Hepatocyte (in vitro differentiated cells): ENCODE data around the gene NEUROG1. TPM values are rescaled to one million over a fixed set of nuclear protein-coding genes. Genes with fewer than 3 reads are reported as not detected.

Experiments used
- DNase-seq: peaks from one replicate; pipeline ENCODE4 v3.0.0-alpha.2; 2016; ENCODE audit warnings: low spot score
- H2AFZ ChIP-seq: fragments of 200-600 bp; sonication (generic); 2 replicates; pipeline ENCODE4 v1.6.0; 2016; ENCODE audit warnings: antibody characterized with exemption, mild to moderate bottlenecking
- H3K27ac ChIP-seq: fragments of 200-600 bp; sonication (generic); 2 replicates; pipeline ENCODE4 v1.5.1; 2016; ENCODE audit warnings: mild to moderate bottlenecking
- H3K27me3 ChIP-seq: fragments of 200-600 bp; sonication (generic); 2 replicates; pipeline ENCODE4 v1.6.1; 2016
- H3K36me3 ChIP-seq: fragments of 200-600 bp; sonication (generic); replicated peaks from 2 replicates; pipeline ENCODE4 v1.5.1; 2016; ENCODE audit warnings: low read depth; ENCODE audit not compliant: insufficient read depth
- H3K4me1 ChIP-seq: fragments of 200-600 bp; sonication (generic); 2 replicates; pipeline ENCODE4 v1.5.1; 2016; ENCODE audit warnings: mild to moderate bottlenecking, moderate library complexity; ENCODE audit not compliant: insufficient read depth
- H3K4me2 ChIP-seq: fragments of 200-600 bp; sonication (generic); 2 replicates; pipeline ENCODE4 v1.6.0; 2016
- H3K4me3 ChIP-seq: fragments of 200-600 bp; sonication (generic); 2 replicates; pipeline ENCODE4 v1.5.1; 2016; ENCODE audit warnings: mild to moderate bottlenecking
- H3K79me2 ChIP-seq: fragments of 200-600 bp; sonication (generic); 2 replicates; pipeline ENCODE4 v1.6.0; 2017; ENCODE audit warnings: mild to moderate bottlenecking
- H3K9me2 ChIP-seq: fragments of 200-600 bp; sonication (generic); replicated peaks from 2 replicates; pipeline ENCODE4 v1.6.0; 2017; ENCODE audit warnings: mild to moderate bottlenecking; ENCODE audit not compliant: insufficient read depth
- H3K9me3 ChIP-seq: fragments of 200-600 bp; sonication (generic); 2 replicates; pipeline ENCODE4 v1.5.1; 2016; ENCODE audit warnings: low read depth, mild to moderate bottlenecking
- H4K20me1 ChIP-seq: fragments of 200-600 bp; sonication (generic); 2 replicates; pipeline ENCODE4 v1.6.0; 2016; ENCODE audit warnings: mild to moderate bottlenecking; ENCODE audit not compliant: insufficient read depth, poor library complexity, severe bottlenecking
- EZH2 ChIP-seq: fragments of 200-600 bp; sonication (generic); IDR thresholded peaks from 2 replicates; pipeline ENCODE4 v1.6.1; 2016; ENCODE audit warnings: antibody characterized with exemption, mild to moderate bottlenecking, borderline replicate concordance
- EZH2phosphoT487 ChIP-seq: fragments of 200-600 bp; sonication (generic); IDR thresholded peaks from one replicate; pipeline ENCODE4 v1.6.1; 2018; ENCODE audit warnings: antibody characterized with exemption, mild to moderate bottlenecking, low read depth, moderate library complexity; ENCODE audit not compliant: unreplicated experiment, severe bottlenecking
- WGBS: methylation state at CpG from one replicate; pipeline ENCODE4 v1.1.6; 2016; ENCODE audit warnings: low lambda C conversion rate; ENCODE audit errors: missing lambda C conversion rate; 5-methylcytosine and 5-hydroxymethylcytosine counted together
- polyA plus RNA-seq: library from polyadenylated mRNA; unstranded; fragments of >200 nt; fragmentation: Nextera tagmentation; extraction: Ambion mirVana; gene quantifications from 2 replicates; pipeline ENCODE4 v1.2.1, GENCODE V29; 2016
- total RNA-seq: library from RNA; depleted of rRNA; stranded (reverse); fragments of >200 nt; gene quantifications from 2 replicates; pipeline ENCODE4 v1.2.3, GENCODE V29; 2014
- TF ChIP-seq, protein P1 (sequence below): fragments of 200-600 bp; sonication (generic); IDR thresholded peaks from 2 replicates; pipeline ENCODE4 v1.5.1; 2016; ENCODE audit warnings: antibody characterized with exemption, mild to moderate bottlenecking; ENCODE audit not compliant: poor library complexity

Gene NEUROG1
- total and polyA plus RNA-seq, 2 experiments from 2014 or later = not detected

DNA sequence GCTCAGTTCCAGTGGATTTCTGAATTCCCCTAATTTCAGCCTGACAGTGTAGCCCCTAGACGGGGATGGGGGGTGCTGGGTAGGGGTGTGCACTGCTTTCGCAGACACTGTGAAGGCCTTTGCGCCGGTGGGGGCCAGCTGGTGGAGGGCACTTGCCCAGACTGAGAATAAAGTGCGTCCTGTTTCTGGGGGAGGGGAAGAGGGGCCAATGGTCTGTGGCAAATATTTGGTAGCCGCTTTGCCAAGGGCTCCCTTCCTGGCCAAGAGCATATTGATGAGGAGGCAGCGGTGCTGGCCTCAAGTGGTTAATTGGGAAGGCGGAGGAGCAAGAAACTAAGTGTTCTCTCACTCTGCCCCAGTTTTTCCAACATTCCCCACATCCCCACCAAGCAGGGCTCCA lies 41.7 kb upstream of the NEUROG1 start:
- no peaks in the 10 kb centered on the region for H4K20me1 ChIP-seq
- peak overlapping the region; percentile 92 for H3K4me2 ChIP-seq
- H3K9me2 ChIP-seq = no peaks in the 10 kb centered on the region
- H3K4me1 ChIP-seq = peaks cover 4% of the 10 kb centered on the region
- 71% methylated on average over 8 of the region's 8 CpGs for WGBS
- no peaks in the 10 kb centered on the region for H3K9me3 ChIP-seq
- no peaks in the 10 kb centered on the region for H3K36me3 ChIP-seq
- H3K27ac ChIP-seq = peak overlapping the region; percentile 7
- H3K79me2 ChIP-seq = no peaks in the 10 kb centered on the region
- TF ChIP-seq, protein P1, sequence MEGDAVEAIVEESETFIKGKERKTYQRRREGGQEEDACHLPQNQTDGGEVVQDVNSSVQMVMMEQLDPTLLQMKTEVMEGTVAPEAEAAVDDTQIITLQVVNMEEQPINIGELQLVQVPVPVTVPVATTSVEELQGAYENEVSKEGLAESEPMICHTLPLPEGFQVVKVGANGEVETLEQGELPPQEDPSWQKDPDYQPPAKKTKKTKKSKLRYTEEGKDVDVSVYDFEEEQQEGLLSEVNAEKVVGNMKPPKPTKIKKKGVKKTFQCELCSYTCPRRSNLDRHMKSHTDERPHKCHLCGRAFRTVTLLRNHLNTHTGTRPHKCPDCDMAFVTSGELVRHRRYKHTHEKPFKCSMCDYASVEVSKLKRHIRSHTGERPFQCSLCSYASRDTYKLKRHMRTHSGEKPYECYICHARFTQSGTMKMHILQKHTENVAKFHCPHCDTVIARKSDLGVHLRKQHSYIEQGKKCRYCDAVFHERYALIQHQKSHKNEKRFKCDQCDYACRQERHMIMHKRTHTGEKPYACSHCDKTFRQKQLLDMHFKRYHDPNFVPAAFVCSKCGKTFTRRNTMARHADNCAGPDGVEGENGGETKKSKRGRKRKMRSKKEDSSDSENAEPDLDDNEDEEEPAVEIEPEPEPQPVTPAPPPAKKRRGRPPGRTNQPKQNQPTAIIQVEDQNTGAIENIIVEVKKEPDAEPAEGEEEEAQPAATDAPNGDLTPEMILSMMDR = no peak
- TF ChIP-seq EZH2phosphoT487 (no peak), EZH2 (no peak)
- H2AFZ ChIP-seq = no peak overlapping the region
- H3K4me3 ChIP-seq = no peak overlapping the region
- DNase-seq = no peak
- peaks cover 58% of the 10 kb centered on the region for H3K27me3 ChIP-seq

DNA sequence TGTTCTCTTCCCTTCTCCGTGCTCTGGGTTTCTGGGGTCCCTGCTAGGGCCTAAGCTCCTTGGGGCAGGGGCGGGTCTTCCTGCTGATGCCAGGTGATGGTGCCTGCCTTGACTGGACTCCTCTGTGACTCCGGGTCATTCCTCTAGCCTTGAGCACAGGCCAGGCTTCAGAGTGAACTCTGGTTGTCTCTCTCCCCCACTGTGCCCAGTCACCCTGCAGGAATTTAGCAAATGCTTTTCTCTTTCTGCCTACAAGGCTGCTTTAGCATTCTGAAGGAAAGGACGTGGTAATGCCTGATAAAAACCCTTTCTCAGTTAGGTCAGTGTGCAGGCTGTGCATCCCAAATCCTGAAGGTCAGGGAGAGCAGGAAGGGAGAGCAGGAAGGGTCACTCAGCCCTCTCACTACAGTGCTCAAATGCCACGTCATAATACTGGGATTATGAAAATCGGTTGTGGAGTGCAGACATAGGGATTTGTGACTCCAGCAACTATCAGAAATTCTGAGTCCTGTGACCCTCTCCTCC lies 40.4 kb upstream of the NEUROG1 start:
- Histone ChIP-seq H3K27ac (no peak overlapping the region), H3K4me2 (peak overlapping the region; percentile 92), H3K27me3 (peaks cover 49% of the 10 kb centered on the region), H3K36me3 (no peaks in the 10 kb centered on the region), H3K9me3 (no peaks in the 10 kb centered on the region), H3K4me1 (peaks cover 4% of the 10 kb centered on the region), H3K4me3 (no peak overlapping the region), H3K79me2 (no peaks in the 10 kb centered on the region), H4K20me1 (no peaks in the 10 kb centered on the region), H2AFZ (no peak overlapping the region), H3K9me2 (no peaks in the 10 kb centered on the region)
- 64% methylated on average over 6 of the region's 6 CpGs for WGBS
- no peak for TF ChIP-seq EZH2
- no peak for TF ChIP-seq EZH2phosphoT487
- TF ChIP-seq, protein P1 = no peak
- no peak for DNase-seq

DNA sequence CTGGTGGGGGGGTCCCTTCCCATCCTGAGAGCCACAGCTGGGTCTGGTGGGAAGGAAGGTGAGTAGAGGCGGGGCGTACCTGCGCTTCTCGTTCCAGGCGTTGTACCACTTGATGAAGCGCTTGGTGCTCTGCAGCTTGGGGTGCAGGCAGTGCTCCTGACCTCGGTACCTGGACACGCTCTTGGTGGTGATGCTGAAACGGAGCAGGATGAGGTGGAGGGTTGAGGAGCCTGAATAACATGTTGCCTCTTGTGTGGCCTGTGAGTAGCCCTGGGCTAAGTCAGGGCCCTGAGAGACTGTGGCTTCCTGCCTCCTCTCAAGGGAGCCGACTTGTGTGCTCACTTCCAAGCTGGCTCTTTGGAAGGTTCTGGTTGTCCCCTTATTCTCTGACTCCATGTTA lies 38.7 kb upstream of the NEUROG1 start:
- TF ChIP-seq EZH2phosphoT487 (no peak), EZH2 (no peak)
- TF ChIP-seq, protein P1 = no peak
- H3K4me2 ChIP-seq = no peak overlapping the region
- no peaks in the 10 kb centered on the region for H3K9me3 ChIP-seq
- H3K27ac ChIP-seq = no peak overlapping the region
- no peaks in the 10 kb centered on the region for H3K36me3 ChIP-seq
- no peaks in the 10 kb centered on the region for H3K79me2 ChIP-seq
- peaks cover 32% of the 10 kb centered on the region for H3K27me3 ChIP-seq
- H3K4me1 ChIP-seq = peaks cover 4% of the 10 kb centered on the region
- no peak overlapping the region for H3K4me3 ChIP-seq
- DNase-seq = no peak
- H3K9me2 ChIP-seq = no peaks in the 10 kb centered on the region
- H4K20me1 ChIP-seq = no peaks in the 10 kb centered on the region
- 94% methylated on average over 10 of the region's 10 CpGs for WGBS
- no peak overlapping the region for H2AFZ ChIP-seq

- Histone ChIP-seq H2AFZ (no peak overlapping the region), H3K9me3 (no peaks in the 10 kb centered on the region), H3K4me3 (no peak overlapping the region), H3K4me2 (no peak overlapping the region), H3K4me1 (no peaks in the 10 kb centered on the region), H3K79me2 (no peaks in the 10 kb centered on the region), H4K20me1 (no peaks in the 10 kb centered on the region), H3K36me3 (no peaks in the 10 kb centered on the region), H3K27me3 (peaks cover 9% of the 10 kb centered on the region), H3K27ac (no peak overlapping the region), H3K9me2 (no peaks in the 10 kb centered on the region)
- TF ChIP-seq EZH2 = no peak
- TF ChIP-seq EZH2phosphoT487 = no peak
- TF ChIP-seq, protein P1 = no peak
- no peak for DNase-seq
- 89% methylated on average over 9 of the region's 9 CpGs for WGBS
Measured at GRCh38 chr5:135571902-135572301, 36.1 kb upstream of the NEUROG1 start.
